GM19372 (cell line): ENCODE results near the gene RPRML.
"Not testable (repeated sequence)": the region's sequence is repeated elsewhere in the genome, so short reads cannot be mapped to it uniquely, and the experiment has no call there.

Source experiments
- ATAC-seq: cut with Tn5 transposase; IDR thresholded peaks from one replicate; pipeline ENCODE4 v1.9.1; 2021; ENCODE audit warnings: mild to moderate bottlenecking, low read depth, moderate library complexity; ENCODE audit not compliant: unreplicated experiment

The RPRML gene

DNA sequence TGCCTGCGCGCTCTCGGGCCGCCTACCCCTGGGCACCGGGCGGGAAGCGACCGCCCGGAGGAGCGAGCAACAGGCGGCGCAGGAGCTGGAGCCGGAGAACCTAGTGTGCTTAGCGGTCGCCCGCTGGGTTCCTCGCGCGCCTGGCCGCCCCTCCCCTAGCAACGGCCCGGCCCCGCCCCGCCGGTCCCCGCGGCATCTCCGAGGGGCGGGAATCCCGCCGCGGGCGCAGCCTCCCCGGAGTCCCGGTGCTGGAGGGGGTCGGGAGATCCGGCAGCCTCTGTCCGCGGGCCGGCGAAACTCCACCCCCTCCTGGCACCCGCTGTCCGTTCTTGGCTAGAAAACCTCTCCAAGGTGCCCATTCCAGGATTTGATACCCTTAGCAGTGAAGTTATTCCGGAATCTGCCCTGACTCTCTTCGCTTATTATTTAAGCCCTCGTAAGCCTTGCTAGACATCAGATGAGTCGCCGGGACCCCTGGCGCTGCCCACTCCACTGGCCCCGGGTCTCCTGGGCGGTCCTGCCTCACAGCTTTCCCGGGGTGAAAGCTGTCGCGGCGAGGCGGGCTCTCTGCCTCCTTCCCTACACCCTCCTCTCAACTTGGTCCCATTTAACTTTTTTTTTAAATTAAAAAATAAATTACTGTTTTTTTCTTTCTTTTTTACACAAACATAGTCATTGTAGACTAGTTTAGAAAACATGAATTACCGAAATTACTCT is at the start of gene RPRML:
Gene RPRML (minus strand): TSS at position 107 of the 717 bp plus-strand sequence. CDS start 246 bp downstream, outside the sequence.
- no peak for ATAC-seq

DNA sequence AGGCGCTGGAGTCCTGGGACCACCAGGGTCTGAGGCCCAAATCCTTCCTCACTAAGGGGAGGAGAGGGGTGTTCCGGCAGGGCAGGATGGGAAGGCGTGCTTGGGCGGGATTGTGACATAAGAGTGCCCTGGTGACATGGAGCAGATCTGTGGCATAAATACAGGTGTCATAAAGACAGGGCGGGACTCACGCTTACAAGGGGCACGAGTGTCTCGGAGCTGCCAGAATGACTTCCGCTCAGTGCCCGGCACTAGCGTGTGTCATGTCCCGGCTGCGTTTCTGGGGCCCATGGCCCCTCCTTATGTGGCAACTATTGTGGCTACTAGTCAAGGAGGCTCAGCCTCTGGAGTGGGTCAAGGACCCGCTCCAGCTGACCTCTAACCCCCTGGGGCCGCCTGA is 37.9 kb upstream of the RPRML start:
- ATAC-seq, result not testable (repeated sequence)

DNA sequence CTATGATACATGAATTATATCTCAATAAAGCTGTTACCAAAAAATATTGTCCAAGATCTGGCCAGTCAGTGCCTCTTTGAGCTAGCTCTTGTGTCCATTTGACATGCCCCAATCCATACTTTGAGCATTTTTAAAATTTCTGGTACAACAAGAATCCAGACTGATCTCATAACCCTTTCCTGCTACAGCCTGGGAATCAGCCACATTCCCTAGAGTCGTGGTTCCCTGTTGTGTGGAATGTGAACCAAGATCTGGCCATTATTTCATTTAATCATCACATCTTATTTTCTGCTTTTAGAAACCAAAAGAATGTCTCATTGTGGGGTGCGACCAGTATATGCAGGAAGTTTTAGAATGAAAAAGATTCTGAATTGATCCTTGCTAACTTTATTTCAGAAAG is 34.3 kb upstream of the RPRML start:
- no peak for ATAC-seq

DNA sequence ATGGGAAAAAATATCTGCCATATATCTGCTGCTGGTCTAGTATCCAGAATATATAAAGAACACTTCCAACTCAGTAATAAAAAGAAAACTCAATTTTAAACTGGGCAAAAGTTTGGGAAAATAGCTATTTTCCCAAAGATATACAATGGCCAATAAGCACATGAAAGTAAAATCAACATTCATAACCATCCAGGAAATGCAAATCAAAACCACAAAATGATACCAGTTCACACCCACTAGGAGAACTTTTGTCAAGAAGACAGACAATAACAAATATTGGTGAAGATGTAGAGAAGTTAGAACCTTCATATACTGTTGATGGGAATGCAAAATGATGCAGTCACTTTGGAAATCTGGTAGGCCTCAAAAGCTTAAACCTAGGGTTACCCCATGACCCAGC is 33.4 kb upstream of the RPRML start:
- ATAC-seq, result no peak

DNA sequence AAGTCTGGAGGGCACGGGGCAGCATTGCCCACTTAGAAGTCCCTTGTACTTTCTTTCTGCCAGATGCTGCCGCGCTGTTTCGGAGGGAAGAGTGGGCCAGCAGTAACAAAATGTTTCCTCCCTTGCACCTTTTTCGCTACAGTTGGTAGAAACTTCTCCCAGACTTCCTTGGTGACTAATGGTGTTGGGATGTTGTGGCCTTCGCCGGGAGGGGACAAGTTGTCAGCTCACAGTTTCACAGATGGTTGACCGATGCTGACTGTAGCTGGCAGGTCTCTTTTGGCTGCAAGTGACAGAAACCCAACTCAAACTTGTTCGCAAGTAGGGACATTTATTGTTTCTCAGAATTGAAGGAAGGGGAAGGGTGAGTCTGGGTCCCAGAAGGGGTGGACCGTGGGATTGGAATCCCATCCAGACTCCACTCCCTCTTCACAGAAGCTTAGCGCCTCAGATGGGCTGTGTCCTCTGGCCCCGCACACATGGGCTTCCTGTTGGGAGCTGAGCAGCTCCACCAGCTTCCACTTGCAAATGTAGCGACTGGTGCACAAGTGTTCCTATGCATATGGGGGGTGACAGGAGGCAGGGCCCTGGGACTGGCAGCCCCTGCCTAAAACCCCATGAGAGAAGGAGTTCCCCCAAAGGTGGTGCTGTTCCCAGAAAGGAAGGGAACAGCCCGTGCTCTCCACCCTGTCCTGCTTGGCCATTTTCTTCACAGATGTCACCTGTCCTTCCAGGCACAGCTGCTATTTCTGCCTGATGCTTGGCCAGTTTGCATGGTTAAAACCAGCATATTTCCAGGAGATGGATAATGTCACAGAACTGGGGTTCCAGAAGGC is 30.9 kb upstream of the RPRML start:
- ATAC-seq, result no peak

DNA sequence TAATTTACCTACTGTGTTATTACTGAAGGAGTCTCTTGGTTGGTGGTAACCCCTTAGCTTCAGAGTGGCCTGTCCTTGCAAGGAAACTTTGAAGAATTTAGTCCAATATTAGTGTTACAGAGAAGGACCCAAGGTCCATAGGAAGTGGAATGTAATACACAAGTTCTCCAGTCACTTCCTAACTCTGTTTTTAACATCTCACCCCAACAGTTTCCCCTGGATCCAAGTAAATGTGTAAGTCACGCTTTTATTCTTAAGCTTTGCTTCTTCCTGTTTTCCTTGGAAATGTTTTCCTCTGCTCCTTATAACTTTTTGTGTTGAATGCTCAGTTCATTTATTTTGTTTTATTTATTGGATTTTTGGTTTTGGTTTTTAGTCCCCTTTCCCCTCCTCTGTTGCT is 25.9 kb upstream of the RPRML start:
- no peak for ATAC-seq

DNA sequence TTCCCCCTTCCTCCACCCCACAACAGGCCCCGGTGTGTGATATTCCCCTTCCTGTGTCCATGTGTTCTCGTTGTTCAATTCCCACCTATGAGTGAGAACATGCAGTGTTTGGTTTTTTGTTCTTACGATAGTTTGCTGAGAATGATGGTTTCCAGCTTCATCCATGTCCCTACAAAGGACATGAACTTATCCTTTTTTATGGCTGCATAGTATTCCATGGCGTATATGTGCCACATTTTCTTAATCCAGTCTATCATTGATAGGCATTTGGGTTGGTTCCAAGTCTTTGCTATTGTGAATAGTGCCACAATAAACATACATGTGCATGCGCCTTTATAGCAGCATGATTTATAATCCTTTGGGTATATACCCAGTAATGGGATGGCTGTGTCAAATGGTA is 24.8 kb upstream of the RPRML start:
- not testable (repeated sequence) for ATAC-seq

DNA sequence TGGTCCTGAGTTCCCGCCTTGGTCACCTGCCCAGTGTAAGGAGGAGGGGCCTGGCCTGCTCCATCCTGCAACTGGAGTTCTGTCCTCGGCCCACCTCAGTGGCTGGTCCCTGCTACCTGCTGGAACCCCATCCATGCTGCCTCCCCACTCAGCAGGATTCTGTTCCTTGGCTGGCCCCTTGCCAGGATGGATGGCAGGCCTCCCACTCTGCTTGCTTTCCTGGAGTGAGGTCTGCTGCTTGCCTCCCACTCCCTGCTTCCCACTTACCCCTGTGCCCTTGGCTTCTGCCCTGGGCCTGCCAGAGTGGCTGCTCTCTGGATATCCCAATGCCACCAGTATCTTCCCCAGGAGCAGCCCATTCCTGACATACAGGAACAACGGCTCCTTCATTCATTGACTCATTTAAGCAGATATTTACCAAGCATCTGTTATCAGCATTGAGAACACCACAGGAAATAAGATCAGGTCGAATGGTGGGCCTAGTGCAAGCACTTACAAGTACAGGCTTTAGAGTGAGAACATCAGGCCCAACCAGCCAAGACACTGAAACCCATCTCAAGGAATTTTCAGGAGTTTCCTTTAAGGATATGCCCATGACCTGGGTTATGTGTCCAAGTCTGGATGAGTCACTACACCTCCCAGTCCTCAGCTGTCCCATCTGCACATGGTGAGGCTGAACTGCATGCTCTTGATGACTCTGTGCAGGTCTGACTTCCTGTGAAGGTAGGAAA is 17.0 kb upstream of the RPRML start:
- ATAC-seq, result no peak

DNA sequence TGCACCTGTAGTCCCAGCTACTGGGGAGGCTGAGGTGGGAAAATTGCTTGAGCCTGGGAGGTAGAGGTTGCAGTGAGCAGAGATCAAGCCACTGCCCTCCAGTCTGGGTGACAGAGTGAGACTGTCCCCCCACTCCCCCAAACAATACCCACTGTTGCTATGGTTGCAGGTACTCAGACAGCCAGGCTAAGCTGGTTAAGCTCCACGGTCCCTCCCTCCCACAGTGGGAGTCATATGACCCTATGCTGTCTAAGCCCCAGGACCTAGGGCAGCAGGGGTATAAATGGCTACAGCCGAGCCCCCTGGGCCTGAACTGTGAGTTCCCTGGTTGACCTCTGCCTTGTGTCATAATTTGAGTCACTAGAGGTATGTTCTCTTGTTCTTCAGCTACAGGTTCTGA is 15.9 kb upstream of the RPRML start:
- no peak for ATAC-seq

DNA sequence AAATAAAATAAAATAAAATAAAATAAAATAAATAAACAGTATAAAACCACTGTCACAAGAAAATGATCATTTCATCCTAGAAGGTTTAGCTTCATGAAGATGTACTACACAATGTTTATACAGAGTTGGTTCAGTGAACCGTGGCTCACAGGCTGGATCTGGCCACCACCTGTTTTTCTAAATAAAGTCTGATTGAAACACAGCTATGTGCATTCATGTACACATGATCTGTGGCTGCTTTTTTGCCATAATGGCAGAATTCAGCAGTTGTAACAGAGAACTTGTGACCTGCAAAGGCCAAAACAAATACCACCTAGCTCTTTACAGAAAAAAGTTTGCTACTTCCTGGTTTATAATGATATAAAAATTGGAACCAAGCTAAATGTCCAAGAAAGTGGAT is 12.6 kb upstream of the RPRML start:
- ATAC-seq, result no peak

DNA sequence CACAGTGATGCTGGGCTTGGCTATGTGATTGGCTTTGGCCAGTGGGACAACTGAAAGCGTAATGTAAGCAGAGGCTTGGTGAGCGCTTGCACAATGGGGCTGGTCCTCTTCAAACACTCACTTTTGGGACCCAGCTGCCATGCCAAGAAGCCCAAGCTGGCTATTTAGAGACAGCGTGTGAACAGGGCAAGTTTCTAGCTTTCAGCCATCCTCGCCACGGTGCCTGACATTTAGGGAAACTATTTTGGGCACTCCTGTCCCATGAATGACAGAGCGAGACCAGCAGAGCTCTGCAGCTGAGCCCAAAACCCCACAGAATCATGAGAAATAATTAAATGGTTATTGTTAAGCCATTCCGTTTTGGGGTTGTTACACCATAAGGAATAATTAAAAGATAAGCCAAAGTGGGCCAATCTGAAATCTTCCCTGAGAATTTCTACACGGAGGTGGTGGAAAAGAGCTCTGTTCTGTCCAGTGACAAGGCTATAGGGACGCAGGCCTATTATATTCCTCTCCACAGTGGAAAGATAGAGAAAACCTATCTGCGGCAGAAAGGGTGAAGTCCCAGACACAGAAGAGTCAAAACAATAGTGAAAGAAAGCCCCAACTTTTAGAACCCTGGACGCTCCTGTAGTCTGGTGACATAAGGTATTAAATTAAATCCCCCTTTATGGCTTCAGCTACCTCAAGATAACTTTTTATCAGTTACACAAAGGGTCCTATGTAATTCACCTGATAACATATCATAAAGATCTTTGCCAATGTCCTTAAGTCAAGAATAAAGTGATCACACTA is 10.8 kb upstream of the RPRML start:
- no peak for ATAC-seq

DNA sequence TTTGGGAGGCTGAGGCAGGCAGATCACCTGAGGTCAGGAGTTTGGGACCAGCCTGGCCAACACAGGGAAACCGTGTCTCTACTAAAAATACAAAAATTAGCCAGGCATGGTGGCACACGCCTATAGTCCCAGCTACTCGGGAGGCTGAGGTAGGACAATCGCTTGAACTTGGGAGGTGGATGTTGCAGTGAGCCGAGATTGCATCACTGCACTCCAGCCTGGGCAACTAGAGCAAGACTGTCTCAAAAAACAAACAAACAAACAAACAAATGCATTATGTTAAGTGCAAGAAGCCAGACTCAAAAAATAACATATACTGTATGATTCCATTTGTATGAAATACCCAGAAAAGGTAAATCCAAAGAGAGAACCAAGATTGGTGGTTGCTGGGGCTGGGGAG is 8.9 kb upstream of the RPRML start:
- ATAC-seq, result not testable (repeated sequence)

DNA sequence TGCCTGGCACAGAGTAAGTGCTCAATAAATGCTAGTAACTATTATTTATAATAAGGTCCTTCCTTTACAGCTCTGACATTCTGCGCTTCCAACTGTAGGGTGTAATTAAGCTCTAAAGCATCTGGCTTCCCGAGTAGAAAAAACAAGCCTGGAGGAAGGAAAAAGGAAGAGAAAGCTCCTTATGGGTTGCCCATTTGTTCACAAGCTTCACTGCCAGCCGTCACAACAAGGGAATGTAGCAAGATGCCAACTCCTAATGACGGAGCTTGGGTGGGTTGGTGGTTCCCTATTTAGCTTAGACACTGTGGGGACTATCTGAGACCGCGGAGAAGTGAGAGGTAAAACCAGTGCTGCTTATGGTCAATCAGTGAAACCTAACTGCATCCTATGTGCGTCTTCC is 7.3 kb upstream of the RPRML start:
- no peak for ATAC-seq

DNA sequence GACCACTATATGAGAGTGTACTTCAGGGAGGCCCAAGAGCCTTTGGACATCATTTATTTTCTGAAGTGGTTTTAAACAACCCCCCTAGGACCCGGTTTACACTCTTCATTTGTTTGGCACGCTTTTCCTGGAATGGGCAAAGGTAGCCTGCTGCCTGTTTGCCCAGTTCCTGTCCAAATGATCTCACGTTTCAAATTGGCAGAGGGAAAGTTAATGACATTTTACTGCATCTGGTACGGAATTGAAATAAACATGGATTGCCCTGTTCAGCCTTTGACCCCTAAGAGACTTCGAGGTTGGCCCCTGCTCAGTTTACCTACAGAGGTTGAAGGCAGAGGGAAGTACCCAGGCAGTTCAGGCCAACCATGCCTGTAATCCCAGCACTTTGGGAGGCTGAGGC is 5.8 kb upstream of the RPRML start:
- no peak for ATAC-seq

DNA sequence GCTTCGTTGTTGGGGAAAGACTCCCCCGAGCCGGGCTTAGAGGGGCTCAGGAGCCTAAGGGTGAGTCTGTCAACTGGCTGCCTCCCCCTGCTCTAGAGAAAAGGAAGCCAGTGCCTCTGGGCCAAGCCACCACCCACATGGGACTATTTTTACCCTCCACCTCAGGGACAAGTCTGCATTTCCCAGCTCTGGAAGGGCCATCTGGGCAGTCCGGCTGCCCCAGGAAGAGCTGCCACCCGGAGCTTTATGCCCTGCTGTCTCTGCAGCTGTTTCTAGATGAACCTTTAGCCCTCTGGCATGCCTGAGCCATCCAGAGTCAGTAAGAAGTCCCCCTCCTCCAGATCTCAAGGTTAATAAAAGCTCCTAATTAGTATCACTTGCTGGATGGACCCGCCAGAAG is 5.3 kb upstream of the RPRML start:
- no peak for ATAC-seq

DNA sequence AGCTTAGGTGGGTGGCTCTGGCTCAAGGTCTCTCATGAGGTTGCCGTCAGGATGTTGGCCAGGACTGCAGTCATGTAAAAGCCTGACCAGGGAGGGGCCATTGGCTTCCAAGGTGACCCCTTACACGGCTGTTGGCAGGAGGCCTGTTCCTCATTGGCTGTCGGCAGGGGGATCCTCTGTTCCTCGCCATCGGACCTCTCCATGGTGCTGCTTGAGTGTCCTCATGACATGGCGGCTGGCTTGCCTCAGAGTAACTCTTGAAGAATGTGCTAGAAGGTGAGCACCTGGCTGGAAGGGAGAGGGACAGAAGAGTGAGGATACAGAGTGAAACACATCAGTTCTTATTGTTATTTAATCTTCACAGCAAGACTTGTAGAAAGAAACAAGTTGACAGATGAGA is 4.7 kb upstream of the RPRML start:
- no peak for ATAC-seq

DNA sequence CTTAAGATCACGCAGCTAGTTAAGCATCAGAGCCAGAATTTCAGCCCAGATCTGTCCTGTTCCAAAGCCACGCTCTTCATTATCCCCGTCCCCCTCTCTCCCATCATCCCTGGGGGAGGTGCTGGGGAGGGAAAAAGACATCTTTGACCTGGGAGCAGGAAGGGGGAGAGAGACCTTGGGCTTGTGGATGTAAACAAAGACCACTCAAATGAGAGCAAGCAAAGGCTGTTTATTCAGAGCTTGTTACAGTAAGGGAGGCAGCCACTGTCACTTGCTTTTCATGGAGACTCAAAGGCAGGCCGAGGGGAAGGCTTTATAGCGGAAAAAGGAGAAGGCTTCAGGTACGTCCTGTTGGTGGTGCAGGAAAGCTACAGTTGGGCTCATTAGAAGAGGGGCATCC is 3.5 kb upstream of the RPRML start:
- ATAC-seq, result no peak

DNA sequence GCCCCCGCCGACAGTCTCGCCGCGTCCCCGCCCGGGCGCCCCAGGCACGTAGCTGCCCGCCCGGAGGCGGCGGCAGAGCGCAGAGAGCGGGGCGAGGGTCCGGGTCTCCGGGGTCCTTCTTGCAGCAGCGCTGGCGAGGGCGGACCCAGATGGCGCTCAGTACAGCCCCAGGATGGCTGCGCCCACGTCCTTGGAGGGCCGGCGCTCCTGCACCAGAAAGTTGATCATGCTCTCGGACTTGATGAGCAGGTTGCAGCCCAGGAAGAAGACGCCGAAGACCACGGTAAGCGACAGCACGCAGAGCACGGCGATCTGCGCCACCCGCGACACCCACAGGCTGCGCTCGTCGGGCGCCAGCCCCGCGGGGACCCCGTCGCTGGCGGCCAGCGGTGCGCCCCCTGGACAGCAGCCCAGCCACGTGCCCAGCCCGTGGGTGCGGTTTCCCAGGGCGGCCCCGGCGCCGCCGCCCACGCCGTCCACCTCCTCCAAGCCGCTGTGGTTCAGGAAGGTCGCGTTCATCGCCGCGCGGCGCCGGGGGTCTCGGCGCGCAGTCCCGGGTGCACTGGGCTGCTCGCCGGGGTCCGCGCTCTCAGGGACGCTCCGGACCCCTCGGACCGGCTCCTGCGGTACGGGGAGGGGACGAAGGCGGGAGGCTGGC is 435 bp downstream of the RPRML start:
- ATAC-seq, result no peak

DNA sequence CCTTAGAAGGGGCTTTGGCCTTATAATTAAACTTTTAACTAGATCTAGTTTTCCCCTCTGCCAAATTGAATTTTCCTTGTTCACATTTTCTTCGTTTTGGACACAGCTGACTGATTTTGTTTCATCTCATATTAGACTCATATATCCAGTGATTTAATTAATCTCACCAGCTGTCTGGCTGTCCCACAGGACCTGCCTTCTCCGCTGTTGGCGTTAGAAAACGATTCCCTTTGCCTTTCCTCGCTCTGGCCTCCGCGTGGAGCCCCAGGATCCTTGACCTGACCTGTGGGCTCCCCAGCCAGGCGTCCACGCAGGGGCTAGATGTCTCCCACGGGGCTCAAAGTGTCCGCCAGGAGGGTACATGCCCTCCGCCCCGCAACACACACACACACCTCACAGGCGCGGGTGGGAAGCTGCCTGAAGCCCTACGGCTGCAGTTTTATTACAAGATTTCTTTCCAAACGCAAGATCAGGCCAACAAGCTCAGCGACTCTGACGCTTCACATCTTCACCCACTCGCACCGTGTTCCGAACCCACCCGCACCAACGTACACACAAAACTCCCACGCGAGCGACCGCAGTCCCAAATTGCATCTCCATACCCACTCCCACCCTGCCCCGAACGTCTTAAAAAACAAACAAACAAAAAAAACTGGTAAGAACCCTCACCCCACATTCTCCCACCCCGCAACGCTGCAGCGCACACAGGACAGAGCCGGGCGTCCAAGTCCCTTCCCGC is 1.1 kb downstream of the RPRML start:
- no peak for ATAC-seq
